HG03469 (cell line): ENCODE results near the gene LYAR.

Experiments
- ATAC-seq: cut with Tn5 transposase; IDR thresholded peaks from one replicate; pipeline ENCODE4 v1.9.1; 2021; ENCODE audit warnings: mild to moderate bottlenecking, moderate library complexity, moderate number of reproducible peaks; ENCODE audit not compliant: unreplicated experiment

Gene LYAR

DNA sequence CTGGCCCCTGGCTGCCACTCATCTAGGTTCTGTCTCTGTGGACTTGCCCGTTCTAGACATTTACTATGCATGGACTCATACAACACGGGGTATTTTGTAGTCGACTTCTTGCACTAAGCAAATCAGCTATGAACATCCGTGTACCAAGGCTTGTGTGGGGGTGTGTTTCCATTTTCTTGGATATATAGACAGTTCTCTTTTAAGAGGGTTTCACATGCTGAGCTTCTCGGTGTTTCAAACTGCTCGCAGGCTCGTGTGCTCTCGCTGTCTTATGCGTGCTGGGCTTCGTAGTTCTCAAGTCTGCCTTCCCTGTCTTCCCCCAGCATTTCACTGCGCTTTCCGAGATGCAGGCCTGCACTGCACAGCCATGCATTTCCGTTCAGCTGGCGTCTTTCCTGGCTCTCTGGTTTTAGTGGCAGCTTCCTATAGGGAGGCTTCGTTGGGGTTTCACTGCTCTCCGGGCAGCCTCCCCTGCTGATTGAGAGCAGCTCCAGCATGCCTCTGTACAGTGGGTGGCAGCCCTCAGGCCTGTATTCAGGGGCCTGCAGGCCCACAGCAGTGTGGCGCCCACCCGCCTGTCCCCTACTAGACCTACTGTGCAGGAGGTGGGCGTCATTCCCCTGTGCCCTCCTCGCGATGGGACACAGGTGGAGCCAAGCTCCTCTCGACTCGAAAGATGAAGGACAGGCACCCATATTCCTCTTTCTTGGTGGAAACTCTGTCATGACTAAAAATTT, 27.7 kb upstream of the LYAR start:
- ATAC-seq = no peak

DNA sequence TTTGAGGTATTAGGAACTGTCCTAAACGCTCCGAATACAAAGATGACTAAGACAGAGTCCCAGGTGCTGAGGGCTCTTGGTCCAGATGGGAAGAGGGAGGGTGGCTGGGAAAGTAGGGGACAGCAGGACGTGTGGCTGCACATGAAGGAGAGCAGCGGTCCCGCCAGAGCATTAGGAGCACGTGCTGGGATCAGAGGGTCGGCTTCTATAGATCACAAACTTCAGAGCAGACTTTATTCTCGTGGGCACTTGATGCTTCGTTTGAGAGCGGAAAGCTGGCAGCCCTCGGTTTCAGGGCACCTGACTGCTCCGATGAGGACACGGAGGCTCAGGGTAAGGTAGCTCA, 26.2 kb upstream of the LYAR start:
- ATAC-seq = no peak

DNA sequence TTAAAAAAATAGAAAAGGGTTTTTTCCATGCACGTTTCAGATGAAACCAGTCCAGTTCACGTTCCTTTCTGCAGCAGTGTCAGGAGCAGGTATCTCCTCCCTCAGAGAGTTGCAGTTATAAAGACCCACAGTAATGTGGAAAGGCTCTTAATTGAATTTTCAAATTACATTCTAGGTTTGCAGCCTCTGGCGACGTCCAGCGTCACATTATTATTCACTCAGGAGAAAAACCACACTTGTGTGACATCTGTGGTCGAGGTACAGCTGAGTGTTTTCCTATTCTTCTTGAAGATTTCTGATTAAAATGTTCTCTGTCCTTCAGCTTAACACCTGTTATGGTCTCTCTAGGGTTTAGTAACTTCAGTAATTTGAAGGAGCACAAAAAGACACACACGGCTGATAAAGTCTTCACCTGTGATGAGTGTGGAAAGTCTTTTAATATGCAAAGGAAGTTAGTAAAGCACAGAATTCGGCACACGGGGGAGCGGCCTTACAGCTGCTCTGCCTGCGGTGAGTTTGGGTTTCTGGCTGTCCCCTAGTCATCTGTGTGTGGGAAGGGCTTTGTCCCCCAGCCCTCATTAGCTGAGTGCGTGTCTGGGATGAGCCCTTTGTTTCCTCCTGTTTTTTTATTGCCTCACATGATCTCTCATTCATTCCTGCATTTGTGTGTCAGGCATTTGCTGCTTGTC, 25.7 kb upstream of the LYAR start:
- ATAC-seq = no peak

DNA sequence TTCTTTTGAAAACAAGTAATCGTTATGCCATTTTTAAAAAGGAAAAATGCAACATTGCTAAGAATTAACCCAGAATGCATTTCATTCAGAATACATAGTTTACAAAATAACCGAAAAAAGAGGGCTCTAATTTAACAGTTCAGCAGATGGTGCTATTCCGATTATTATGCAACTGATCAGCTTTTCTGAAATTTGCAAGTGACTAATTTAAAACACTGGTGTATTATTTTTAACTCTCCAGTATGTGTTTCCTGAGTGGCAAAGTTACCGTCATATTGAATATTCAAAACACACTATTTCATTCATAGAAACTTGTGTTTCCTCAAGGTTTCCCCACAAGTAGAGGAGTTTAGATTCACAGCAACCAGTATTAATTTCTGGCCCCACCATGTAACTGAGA, 21.2 kb upstream of the LYAR start:
- ATAC-seq = no peak

DNA sequence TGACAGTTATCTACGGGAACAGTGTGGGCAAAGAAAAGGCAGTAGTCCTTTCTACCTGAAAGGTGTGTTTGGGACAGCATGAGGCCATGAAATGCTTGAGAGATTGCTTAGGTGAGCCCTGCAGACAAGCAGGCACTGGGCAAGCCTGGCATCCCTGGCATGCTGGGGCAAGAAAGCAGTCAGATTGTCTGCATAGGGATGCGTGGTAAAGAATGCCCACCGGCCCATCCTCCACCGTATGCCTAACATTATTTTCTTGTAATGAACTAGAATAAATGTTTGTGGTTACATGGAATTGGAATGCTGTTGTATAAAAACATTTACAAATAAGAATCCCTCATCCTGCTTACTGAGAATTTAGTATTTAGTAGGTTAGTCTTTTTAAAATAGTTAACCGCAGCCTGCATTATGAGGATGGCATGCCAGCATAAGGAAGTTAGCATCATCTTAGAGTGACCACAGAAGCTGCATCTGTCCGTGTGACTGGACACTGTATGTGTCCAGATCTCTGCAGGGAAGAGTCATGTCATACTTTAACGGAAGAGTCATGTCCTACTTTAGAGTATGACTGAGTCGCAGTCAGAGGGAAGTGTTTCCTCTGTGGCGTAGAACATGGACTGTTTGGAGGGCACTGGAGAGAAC, 19.0 kb upstream of the LYAR start:
- no peak for ATAC-seq

GRCh38 chr4:4306920-4307319, 17.0 kb upstream of the LYAR start:
- ATAC-seq = no peak

DNA sequence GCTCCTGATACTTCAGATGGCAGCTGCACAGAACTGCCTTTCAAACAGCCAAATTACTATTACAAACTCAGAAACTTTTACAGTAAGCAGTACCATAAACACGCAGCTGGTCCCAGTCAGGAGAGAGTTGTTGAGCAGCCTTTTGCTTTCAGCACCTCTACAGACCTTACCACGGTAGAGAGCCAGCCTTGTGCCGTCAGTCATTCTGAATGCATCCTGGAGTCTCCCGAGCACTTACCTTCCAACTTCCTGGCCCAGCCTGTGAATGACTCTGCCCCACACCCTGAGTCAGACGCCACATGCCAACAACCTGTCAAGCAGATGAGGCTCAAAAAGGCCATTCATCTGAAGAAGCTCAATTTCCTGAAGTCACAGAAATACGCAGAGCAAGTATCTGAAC, 12.5 kb upstream of the LYAR start:
- no peak for ATAC-seq

- no peak for ATAC-seq
These were observed 12.0 kb upstream of the LYAR start for GRCh38 chr4:4302001-4302400.

DNA sequence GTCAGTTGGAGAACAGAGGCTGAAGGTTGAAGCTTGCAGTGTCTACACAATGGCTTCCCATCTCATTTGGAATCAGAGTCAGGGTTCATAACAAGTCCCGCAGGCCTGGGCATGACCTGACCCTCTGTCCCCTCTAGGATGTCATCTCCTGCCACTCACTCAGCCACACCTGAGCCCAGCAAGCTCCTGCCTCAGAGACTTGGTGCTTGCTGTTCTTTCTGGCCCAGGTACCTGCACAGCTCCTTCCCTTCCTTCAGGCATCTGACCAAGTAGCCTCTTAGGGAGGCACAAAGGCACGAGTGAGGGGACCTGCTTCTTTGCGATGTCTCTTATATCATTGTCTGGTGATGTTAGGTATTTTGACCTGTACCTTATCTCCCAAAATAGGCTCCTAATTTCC, 9.1 kb upstream of the LYAR start:
- ATAC-seq = no peak

DNA sequence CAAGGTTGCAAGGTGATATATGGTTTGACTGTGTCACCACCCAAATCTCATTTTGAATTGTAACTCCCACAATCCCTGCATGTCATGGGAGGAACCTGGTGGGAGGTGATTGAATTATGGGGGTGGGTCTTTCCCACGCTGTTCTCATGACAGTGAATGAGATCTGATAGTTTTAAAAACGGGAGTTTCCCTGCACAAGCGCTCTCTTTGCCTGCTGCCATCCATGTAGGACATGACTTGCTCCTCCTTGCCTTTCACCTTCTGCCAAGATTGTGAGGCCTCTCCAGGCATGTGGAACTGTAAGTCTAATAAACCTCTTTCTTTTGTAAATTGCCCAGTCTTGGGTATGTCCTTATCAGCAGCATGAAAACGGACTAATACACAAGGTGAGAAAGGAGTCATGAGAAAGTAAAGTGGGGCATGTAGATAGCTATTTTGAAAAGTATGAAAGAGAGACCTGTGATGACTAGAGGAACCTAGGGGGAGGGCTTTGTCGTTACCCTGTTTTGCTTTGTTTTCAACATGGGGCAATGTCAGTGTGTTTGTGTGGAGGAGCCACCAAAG, 6.4 kb upstream of the LYAR start:
- no peak for ATAC-seq

GRCh38 chr4:4293279-4293678, 3.3 kb upstream of the LYAR start:
- ATAC-seq = no peak

DNA sequence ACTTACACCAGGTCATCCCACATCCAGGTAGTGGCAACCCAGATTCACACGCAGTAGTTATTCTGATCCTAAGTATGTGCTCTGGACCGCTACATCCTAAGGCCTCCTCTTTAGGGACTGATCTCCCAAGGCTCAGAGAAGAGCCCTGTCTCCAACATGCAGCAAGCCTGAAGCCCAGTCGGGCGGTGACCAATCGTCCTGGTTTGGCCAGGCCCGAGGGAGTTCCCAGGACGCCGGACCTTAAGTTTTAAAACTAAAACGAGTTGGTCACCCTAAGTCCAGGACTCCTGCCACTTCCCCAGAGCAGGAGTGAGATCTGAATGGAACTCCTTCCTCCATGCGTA, 385 bp downstream of the LYAR start:
- ATAC-seq = no peak

GRCh38 chr4:4289055-4289454, 899 bp downstream of the LYAR start:
- ATAC-seq = no peak

DNA sequence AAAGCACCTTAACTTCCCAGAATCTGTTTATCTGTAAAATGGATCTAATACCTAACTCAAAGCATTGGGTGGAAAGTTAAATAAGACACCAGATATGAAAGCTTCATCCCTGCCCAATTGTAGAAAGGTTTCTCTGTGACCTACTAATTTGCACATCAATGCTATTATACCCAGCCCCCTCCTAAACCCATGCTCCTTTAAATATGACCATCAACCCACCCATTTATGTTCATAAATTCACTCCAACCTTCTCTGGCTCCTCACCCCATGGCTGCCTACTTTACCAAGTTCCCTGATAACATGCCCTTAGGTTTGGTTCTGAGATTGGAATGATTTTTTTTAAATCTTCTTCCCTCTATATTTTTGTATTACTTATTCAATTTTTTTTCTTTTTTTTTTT, 1.9 kb downstream of the LYAR start:
- no peak for ATAC-seq

DNA sequence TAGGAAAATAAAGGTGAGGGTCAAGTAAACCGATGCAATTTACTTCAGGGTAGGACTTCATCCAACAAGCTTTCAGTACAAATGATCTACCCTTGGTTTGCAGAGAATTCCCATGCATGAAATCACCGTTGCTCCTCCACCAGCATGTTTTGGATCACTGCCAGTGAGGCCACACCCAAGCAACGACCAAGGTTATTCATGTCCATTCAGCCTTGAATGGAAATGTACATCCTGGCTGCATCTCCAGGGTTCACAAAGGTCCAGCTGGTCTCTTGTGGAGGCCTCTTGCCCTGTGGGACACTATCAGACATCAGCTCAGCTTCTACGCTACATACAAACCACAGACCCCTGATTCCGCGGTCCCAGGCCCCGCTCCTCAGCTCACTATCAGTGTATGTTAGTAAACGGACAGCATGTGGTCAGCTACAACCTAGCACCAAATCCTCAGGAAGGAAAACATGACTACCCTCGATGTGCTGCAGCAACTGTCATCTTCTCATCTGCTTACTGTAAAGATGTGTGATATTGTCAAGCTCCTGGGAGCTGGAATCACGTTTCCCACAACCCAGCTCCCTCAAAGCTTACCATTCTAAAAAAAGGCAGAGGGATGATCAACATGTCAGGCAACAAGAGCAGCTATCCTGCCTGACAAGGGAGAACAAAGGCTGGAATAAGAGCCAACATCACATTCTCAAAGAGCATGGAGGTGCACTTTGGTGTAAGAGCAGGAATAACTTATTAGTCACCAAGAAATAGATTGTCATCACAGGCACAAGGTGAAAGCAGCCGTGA, 4.9 kb downstream of the LYAR start:
- no peak for ATAC-seq

DNA sequence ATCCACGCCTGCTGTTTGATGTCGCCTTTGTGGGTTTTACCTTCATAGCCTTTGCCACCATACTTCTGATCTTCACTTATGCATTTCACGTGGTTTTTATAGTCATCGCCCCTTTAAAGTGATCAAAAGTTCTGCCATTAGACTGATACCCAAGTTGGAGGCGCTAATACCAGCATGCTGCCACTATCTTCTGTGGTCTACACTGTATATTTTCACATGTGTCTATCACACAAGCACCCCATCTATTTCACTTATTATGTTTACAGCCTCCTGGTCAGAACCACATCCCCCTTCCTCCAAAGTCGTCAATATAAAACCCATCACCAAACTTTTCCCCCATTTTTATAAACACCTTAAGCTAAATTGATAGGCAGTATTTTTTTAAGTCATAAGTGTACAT, 8.2 kb downstream of the LYAR start:
- no peak for ATAC-seq

DNA sequence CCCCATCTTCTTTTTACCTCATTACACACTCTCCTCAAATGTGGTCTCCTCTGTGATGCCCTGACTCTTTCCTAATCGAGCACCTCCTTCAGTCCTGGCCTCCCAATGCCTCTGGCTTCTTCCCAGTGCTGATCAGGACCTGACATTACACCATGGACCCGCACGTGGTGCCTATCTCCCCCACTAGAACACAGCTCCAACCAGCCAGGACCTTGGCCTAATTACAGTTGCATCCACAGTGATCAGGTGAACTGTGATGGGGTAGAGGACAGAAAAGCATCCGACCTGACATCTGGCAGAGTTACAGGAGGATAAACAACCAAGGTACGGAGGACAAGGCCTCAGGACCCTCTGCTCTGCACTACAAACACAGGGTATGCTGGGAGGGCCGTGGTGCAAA, 12.4 kb downstream of the LYAR start:
- no peak for ATAC-seq

- ATAC-seq = no peak
These were observed 15.7 kb downstream of the LYAR start for GRCh38 chr4:4274226-4274625.

- ATAC-seq = no peak
These were observed 18.0 kb downstream of the LYAR start for GRCh38 chr4:4271912-4272311.

DNA sequence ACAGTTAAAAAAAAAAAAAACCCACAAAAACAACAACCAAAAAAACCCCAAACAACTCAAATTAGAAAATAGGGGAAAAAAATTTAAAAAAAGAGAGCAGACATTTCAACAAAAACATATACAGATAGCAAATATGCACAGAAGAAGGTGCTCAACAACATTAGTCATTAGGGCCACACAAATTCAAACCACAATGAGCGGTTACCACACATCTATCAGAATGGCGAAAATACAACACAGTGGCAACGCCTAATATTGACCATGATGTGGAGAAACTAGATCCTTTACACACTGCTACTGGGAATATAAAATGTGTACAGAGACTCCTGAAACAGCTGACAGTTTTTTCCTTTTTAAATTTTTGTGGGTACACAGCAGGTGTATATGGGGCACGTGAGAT, 19.4 kb downstream of the LYAR start:
- ATAC-seq = no peak

DNA sequence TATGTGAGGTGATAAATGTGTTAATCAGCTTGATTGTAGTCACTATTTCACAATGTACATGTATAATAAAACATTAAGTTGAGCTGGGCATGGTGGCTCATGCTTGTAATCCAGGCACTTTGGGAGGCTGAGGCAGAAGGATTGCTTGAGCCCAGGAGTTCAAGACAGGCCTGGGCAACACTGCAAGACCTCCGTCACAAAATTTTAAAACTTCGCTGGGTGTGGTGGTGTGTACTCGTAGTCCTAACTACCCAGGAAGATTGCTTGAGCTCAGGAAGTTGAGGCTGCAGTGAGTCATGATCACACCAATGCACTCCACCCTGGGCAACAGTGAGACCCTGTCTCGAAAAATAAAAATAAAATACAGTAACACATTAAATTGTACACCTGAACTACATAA, 20.1 kb downstream of the LYAR start:
- no peak for ATAC-seq
